Smooth muscle cell (in vitro differentiated cells): Measurements from ENCODE around the gene SNX30. TPM values are rescaled to one million over a fixed set of nuclear protein-coding genes. Genes with fewer than 3 reads are reported as not detected.
A peak's percentile ranks its signal among the peaks of the same experiment; 100 is the strongest.

Experiments
- DNase-seq: peaks from one replicate; lab custom pipeline; 2025; ENCODE audit not compliant: unreplicated experiment; lab: John Stamatoyannopoulos, UW
- H2AFZ ChIP-seq: fragments of 200-600 bp; sonication (generic); 2 replicates; pipeline ENCODE4 v1.6.0; 2016; ENCODE audit warnings: antibody characterized with exemption, low read depth, mild to moderate bottlenecking
- H3F3A ChIP-seq: fragments of 200-600 bp; sonication (generic); 2 replicates; pipeline ENCODE4 v1.6.0; 2017; ENCODE audit warnings: antibody characterized with exemption, low read depth
- H3K27ac ChIP-seq: fragments of 200-600 bp; sonication (generic); 2 replicates; pipeline ENCODE4 v1.5.1; 2016; ENCODE audit warnings: low read depth, mild to moderate bottlenecking
- H3K27me3 ChIP-seq: fragments of 200-600 bp; sonication (generic); 2 replicates; pipeline ENCODE4 v1.6.1; 2016; ENCODE audit warnings: low read depth, mild to moderate bottlenecking
- H3K36me3 ChIP-seq: fragments of 200-600 bp; sonication (generic); 2 replicates; pipeline ENCODE4 v1.5.1; 2016; ENCODE audit warnings: low read depth
- H3K4me1 ChIP-seq: fragments of 200-600 bp; sonication (generic); 2 replicates; pipeline ENCODE4 v1.5.1; 2016; ENCODE audit warnings: low read depth
- H3K4me2 ChIP-seq: fragments of 200-600 bp; sonication (generic); 2 replicates; pipeline ENCODE4 v1.6.0; 2016; ENCODE audit warnings: mild to moderate bottlenecking
- H3K4me3 ChIP-seq: fragments of 200-600 bp; sonication (generic); 2 replicates; pipeline ENCODE4 v1.5.1; 2016; ENCODE audit warnings: mild to moderate bottlenecking
- H3K79me2 ChIP-seq: fragments of 200-600 bp; sonication (generic); 2 replicates; pipeline ENCODE4 v1.6.0; 2016; ENCODE audit warnings: low read depth, mild to moderate bottlenecking
- H3K9ac ChIP-seq: fragments of 200-600 bp; sonication (generic); 2 replicates; pipeline ENCODE4 v1.6.0; 2016; ENCODE audit warnings: low read depth
- H3K9me3 ChIP-seq: fragments of 200-600 bp; sonication (generic); replicated peaks from 2 replicates; pipeline ENCODE4 v1.5.1; 2016; ENCODE audit warnings: low read depth
- H4K20me1 ChIP-seq: fragments of 200-600 bp; sonication (generic); 2 replicates; pipeline ENCODE4 v1.6.0; 2016; ENCODE audit warnings: low read depth
- WGBS: methylation state at CpG from one replicate; pipeline ENCODE4 v1.1.7; 2016; ENCODE audit warnings: low lambda C conversion rate; 5-methylcytosine and 5-hydroxymethylcytosine counted together
- polyA plus RNA-seq: library from polyadenylated mRNA; unstranded; fragments of >200 nt; fragmentation: Nextera tagmentation; extraction: Ambion mirVana; gene quantifications from 2 replicates; pipeline ENCODE4 v1.2.1, GENCODE V29; 2016
- total RNA-seq: library from RNA; depleted of rRNA; stranded (reverse); fragments of >200 nt; gene quantifications from 2 replicates; pipeline ENCODE4 v1.2.3, GENCODE V29; 2014
- TF ChIP-seq, protein P1 (sequence below): fragments of 200-600 bp; sonication (generic); IDR thresholded peaks from 2 replicates; pipeline ENCODE4 v1.5.1; 2017; ENCODE audit warnings: borderline replicate concordance, mild to moderate bottlenecking, antibody characterized with exemption; ENCODE audit not compliant: insufficient read depth, poor library complexity, severe bottlenecking

Gene SNX30
- total and polyA plus RNA-seq, 2 experiments from 2014 or later, result 3.6 to 10.7 TPM

DNA sequence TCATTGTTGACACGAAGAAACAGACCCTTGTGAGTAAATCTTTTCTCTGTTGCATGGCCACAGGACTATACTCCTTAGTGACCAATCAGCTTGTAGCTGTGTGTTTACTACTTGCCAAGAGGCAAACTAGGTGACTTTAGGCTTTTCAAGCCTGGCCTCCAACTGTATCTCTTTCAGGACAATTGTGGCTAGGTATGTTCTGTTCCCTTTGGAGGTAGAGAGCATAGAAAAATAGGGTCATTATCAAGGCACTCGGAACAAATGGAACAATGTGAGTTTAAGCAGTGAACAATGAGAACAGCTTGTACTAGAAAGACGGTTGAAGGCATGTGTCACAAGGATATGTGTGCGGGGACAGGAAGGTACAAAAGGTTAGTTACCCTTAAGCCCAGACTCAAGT lies 92.0 kb downstream of the SNX30 start:
- TF ChIP-seq, protein P1, sequence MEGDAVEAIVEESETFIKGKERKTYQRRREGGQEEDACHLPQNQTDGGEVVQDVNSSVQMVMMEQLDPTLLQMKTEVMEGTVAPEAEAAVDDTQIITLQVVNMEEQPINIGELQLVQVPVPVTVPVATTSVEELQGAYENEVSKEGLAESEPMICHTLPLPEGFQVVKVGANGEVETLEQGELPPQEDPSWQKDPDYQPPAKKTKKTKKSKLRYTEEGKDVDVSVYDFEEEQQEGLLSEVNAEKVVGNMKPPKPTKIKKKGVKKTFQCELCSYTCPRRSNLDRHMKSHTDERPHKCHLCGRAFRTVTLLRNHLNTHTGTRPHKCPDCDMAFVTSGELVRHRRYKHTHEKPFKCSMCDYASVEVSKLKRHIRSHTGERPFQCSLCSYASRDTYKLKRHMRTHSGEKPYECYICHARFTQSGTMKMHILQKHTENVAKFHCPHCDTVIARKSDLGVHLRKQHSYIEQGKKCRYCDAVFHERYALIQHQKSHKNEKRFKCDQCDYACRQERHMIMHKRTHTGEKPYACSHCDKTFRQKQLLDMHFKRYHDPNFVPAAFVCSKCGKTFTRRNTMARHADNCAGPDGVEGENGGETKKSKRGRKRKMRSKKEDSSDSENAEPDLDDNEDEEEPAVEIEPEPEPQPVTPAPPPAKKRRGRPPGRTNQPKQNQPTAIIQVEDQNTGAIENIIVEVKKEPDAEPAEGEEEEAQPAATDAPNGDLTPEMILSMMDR, result no peak
- H3K9me3 ChIP-seq, result no peaks in the 10 kb centered on the region
- no peaks in the 10 kb centered on the region for H3K27me3 ChIP-seq
- no peak overlapping the region for H3K27ac ChIP-seq
- H3K4me2 ChIP-seq, result no peak overlapping the region
- H3K9ac ChIP-seq, result no peak overlapping the region
- H3K36me3 ChIP-seq, result peaks cover 8% of the 10 kb centered on the region
- no peak overlapping the region for H3K4me3 ChIP-seq
- H3F3A ChIP-seq, result no peaks in the 10 kb centered on the region
- H4K20me1 ChIP-seq, result no peaks in the 10 kb centered on the region
- no peaks in the 10 kb centered on the region for H3K4me1 ChIP-seq
- no peak for DNase-seq
- H2AFZ ChIP-seq, result no peak overlapping the region
- 90% methylated on average over 4 of the region's 4 CpGs for WGBS
- no peaks in the 10 kb centered on the region for H3K79me2 ChIP-seq

GRCh38 chr9:112844771-112845542 lies 94.4 kb downstream of the SNX30 start:
- no peak overlapping the region for H3K9ac ChIP-seq
- peak overlapping the region; percentile 71 for H3K4me2 ChIP-seq
- no peaks in the 10 kb centered on the region for H3K79me2 ChIP-seq
- no peak overlapping the region for H3K27ac ChIP-seq
- H3K27me3 ChIP-seq, result no peaks in the 10 kb centered on the region
- TF ChIP-seq, protein P1, result peak; percentile 98
- DNase-seq, result peak; percentile 53
- H2AFZ ChIP-seq, result peak overlapping the region; percentile 59
- H4K20me1 ChIP-seq, result no peaks in the 10 kb centered on the region
- 39% methylated on average over 15 of the region's 15 CpGs for WGBS
- H3K4me1 ChIP-seq, result no peaks in the 10 kb centered on the region
- no peaks in the 10 kb centered on the region for H3F3A ChIP-seq
- H3K9me3 ChIP-seq, result no peaks in the 10 kb centered on the region
- H3K4me3 ChIP-seq, result no peak overlapping the region
- H3K36me3 ChIP-seq, result no peaks in the 10 kb centered on the region

- Histone ChIP-seq H3K9ac (no peak overlapping the region), H3K9me3 (no peaks in the 10 kb centered on the region), H3K4me2 (no peak overlapping the region), H3K79me2 (no peaks in the 10 kb centered on the region), H3K27me3 (no peaks in the 10 kb centered on the region), H3K4me3 (no peak overlapping the region), H3K36me3 (no peaks in the 10 kb centered on the region), H3F3A (no peaks in the 10 kb centered on the region), H3K27ac (no peak overlapping the region), H4K20me1 (no peaks in the 10 kb centered on the region), H2AFZ (no peak overlapping the region), H3K4me1 (no peaks in the 10 kb centered on the region)
- 55% methylated on average over 14 of the region's 14 CpGs for WGBS
- TF ChIP-seq, protein P1, result no peak
- DNase-seq, result no peak
Measured at GRCh38 chr9:112846528-112847488, 96.2 kb downstream of the SNX30 start.
